OCI-LY1 (cell line): ENCODE measurements around the gene OSBPL3.
"Not testable (repeated sequence)": the region's sequence is repeated elsewhere in the genome, so short reads cannot be mapped to it uniquely, and the experiment has no call there.

Experiments
- H2AFZ ChIP-seq: fragments of 200-600 bp; sonication (generic), shearing (Covaris generic); 2 replicates; pipeline ENCODE4 v1.6.0; 2014; ENCODE audit warnings: antibody characterized with exemption, mild to moderate bottlenecking, low read length
- H3F3A ChIP-seq: fragments of 200-600 bp; sonication (generic), shearing (Covaris generic); 2 replicates; pipeline ENCODE4 v1.6.0; 2014; ENCODE audit warnings: mild to moderate bottlenecking, antibody characterized with exemption, low read length, moderate library complexity; ENCODE audit not compliant: insufficient read depth
- H3K27ac ChIP-seq: fragments of 200-600 bp; sonication (generic); 2 replicates; pipeline ENCODE4 v1.5.1; 2014; ENCODE audit warnings: low read length, mixed run types, mild to moderate bottlenecking, low read depth; ENCODE audit not compliant: poor library complexity, severe bottlenecking
- H3K27me3 ChIP-seq: fragments of 200-600 bp; sonication (generic); 2 replicates; pipeline ENCODE4 v1.6.0; 2014; ENCODE audit warnings: antibody characterized with exemption, mild to moderate bottlenecking, low read length, moderate library complexity; ENCODE audit not compliant: insufficient read depth
- H3K36me3 ChIP-seq: fragments of 200-600 bp; sonication (generic); 2 replicates; pipeline ENCODE4 v1.6.1; 2014; ENCODE audit warnings: mild to moderate bottlenecking, antibody characterized with exemption, low read length, moderate library complexity, mixed read lengths; ENCODE audit not compliant: insufficient read depth
- H3K4me1 ChIP-seq: fragments of 200-600 bp; sonication (generic); 2 replicates; pipeline ENCODE4 v1.5.1; 2014; ENCODE audit warnings: mild to moderate bottlenecking, low read length, moderate library complexity; ENCODE audit not compliant: insufficient read depth, severe bottlenecking
- H3K4me2 ChIP-seq: fragments of 200-600 bp; sonication (generic), shearing (Covaris generic); 2 replicates; pipeline ENCODE4 v1.6.1; 2014; ENCODE audit warnings: low read length
- H3K4me3 ChIP-seq: fragments of 200-600 bp; sonication (generic); 2 replicates; pipeline ENCODE4 v1.5.1; 2014; ENCODE audit warnings: low read length, low read depth, mild to moderate bottlenecking, mixed read lengths; ENCODE audit not compliant: poor library complexity, severe bottlenecking
- H3K79me2 ChIP-seq: fragments of 200-600 bp; shearing (Covaris generic); 2 replicates; pipeline ENCODE4 v1.6.1; 2016; ENCODE audit warnings: mixed run types, low read length, mixed read lengths; ENCODE audit not compliant: insufficient read depth
- H3K9ac ChIP-seq: fragments of 200-600 bp; sonication (generic), shearing (Covaris generic); 2 replicates; pipeline ENCODE4 v1.6.1; 2014; ENCODE audit warnings: mild to moderate bottlenecking, low read length, mixed read lengths
- H3K9me2 ChIP-seq: fragments of 200-600 bp; sonication (generic), shearing (Covaris generic); 2 replicates; pipeline ENCODE4 v1.6.1; 2014; ENCODE audit warnings: low read depth, mild to moderate bottlenecking, low read length, mixed read lengths
- H3K9me3 ChIP-seq: fragments of 200-600 bp; shearing (Covaris generic); 2 replicates; pipeline ENCODE4 v1.6.1; 2014; ENCODE audit warnings: low read length, mixed read lengths
- H4K20me1 ChIP-seq: fragments of 200-600 bp; sonication (generic), shearing (Covaris generic); 2 replicates; pipeline ENCODE4 v1.6.0; 2016; ENCODE audit warnings: mild to moderate bottlenecking, low read length; ENCODE audit not compliant: insufficient read depth
- CTCF ChIP-seq: fragments of 200-600 bp; sonication (generic), shearing (Covaris generic); IDR thresholded peaks from 2 replicates; pipeline ENCODE4 v1.5.1; 2017; ENCODE audit warnings: mild to moderate bottlenecking, antibody characterized with exemption, low read length, moderate library complexity, mixed read lengths
- EZH2 ChIP-seq: fragments of 200-600 bp; sonication (generic), shearing (Covaris generic); IDR thresholded peaks from 2 replicates; pipeline ENCODE4 v1.8.0; 2017; ENCODE audit warnings: borderline replicate concordance, mixed run types, mild to moderate bottlenecking, antibody characterized with exemption, low read length, moderate library complexity, mixed read lengths

The OSBPL3 gene

GRCh38 chr7:25026156-25026555 lies 46.2 kb upstream of the OSBPL3 start:
- Histone ChIP-seq H2AFZ (no peak overlapping the region), H3K27ac (no peak overlapping the region), H3F3A (no peaks in the 10 kb centered on the region), H4K20me1 (no peaks in the 10 kb centered on the region), H3K9me3 (0 out of 2 replicates have a peak, but pooled peaks cover 5% of the 10 kb centered on the region), H3K4me3 (no peak overlapping the region), H3K36me3 (no peaks in the 10 kb centered on the region), H3K9me2 (no peaks in the 10 kb centered on the region), H3K27me3 (no peaks in the 10 kb centered on the region; the same call in 1 of the 2 replicates), H3K4me1 (peaks cover 7% of the 10 kb centered on the region), H3K9ac (no peak overlapping the region), H3K4me2 (no peak overlapping the region), H3K79me2 (no peaks in the 10 kb centered on the region)
- TF ChIP-seq EZH2 (no peak), CTCF (no peak)

DNA sequence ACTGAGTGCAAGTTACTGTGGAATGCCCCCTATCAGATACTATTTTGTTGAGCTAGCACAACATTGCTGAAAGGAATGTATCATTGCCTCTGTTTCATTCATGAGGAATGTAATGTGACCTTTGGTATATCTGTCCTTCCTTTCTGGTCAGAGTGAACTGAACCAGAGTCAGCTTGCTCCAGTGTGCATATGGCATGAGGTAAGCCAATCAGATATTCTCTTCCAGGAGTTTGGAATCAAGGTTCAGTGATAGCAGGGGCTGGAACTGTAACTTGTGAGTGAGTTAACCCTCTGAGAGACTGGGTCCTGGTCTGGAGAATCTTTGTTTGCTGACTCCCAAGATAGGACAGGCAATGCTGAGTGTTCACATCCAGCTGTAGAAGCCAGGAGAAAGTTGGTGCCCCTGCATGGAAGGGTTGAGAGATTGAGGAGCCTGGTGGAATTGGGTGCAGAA lies 45.3 kb upstream of the OSBPL3 start:
- H3K79me2 ChIP-seq: no peaks in the 10 kb centered on the region
- no peaks in the 10 kb centered on the region for H3K36me3 ChIP-seq
- no peaks in the 10 kb centered on the region for H3K9me2 ChIP-seq
- H3K9me3 ChIP-seq: 0 out of 2 replicates have a peak, but pooled peaks cover 5% of the 10 kb centered on the region
- H3K9ac ChIP-seq: no peak overlapping the region
- H3K4me1 ChIP-seq: no peaks in the 10 kb centered on the region
- TF ChIP-seq EZH2 (no peak), CTCF (no peak)
- no peak overlapping the region for H3K27ac ChIP-seq
- no peaks in the 10 kb centered on the region for H3F3A ChIP-seq
- H4K20me1 ChIP-seq: no peaks in the 10 kb centered on the region
- H3K4me3 ChIP-seq: no peak overlapping the region
- H2AFZ ChIP-seq: no peak overlapping the region
- no peaks in the 10 kb centered on the region; the same call in 1 of the 2 replicates for H3K27me3 ChIP-seq
- no peak overlapping the region for H3K4me2 ChIP-seq

DNA sequence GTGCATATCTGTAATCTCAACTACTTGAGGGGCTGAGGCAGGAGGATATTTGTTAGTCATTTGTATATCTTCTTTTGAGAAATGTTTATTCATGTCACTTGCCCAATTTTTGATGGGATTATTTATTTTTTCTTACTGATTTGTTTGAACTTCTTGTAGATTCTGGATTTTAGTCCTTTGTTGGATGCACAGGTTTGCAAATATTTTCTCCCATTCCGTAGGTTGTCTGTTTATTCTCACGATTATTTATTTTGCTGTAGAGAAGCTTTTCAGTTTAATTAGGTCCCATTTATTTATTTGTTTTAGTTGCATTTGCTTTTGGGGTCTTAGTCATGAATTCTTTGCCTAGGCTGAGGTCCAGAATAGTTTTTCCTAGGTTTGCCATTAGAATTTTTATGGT lies 44.1 kb upstream of the OSBPL3 start:
- no peaks in the 10 kb centered on the region for H3F3A ChIP-seq
- no peaks in the 10 kb centered on the region for H3K36me3 ChIP-seq
- no peak overlapping the region for H3K4me2 ChIP-seq
- no peaks in the 10 kb centered on the region for H4K20me1 ChIP-seq
- TF ChIP-seq CTCF (no peak), EZH2 (no peak)
- no peak overlapping the region for H3K27ac ChIP-seq
- H3K9ac ChIP-seq: no peak overlapping the region
- H3K4me3 ChIP-seq: no peak overlapping the region
- H3K4me1 ChIP-seq: no peaks in the 10 kb centered on the region
- H3K27me3 ChIP-seq: no peaks in the 10 kb centered on the region; the same call in 1 of the 2 replicates
- H3K79me2 ChIP-seq: no peaks in the 10 kb centered on the region
- 0 out of 2 replicates have a peak, but pooled peaks cover 5% of the 10 kb centered on the region for H3K9me3 ChIP-seq
- H3K9me2 ChIP-seq: no peaks in the 10 kb centered on the region
- H2AFZ ChIP-seq: no peak overlapping the region

GRCh38 chr7:25017671-25018070 lies 37.7 kb upstream of the OSBPL3 start:
- not testable (repeated sequence) for H3K27me3 ChIP-seq, H3K9me3 ChIP-seq, H4K20me1 ChIP-seq, H3K4me1 ChIP-seq, H2AFZ ChIP-seq, H3K4me3 ChIP-seq, H3F3A ChIP-seq, H3K36me3 ChIP-seq, H3K9me2 ChIP-seq, H3K9ac ChIP-seq, H3K4me2 ChIP-seq, H3K79me2 ChIP-seq, H3K27ac ChIP-seq
